GM21447 (cell line): Measurements from ENCODE around the gene RC3H1.

ENCODE experiments used
- ATAC-seq: cut with Tn5 transposase; IDR thresholded peaks from one replicate; pipeline ENCODE4 v1.9.1; 2021; ENCODE audit not compliant: unreplicated experiment

RC3H1 gene

DNA sequence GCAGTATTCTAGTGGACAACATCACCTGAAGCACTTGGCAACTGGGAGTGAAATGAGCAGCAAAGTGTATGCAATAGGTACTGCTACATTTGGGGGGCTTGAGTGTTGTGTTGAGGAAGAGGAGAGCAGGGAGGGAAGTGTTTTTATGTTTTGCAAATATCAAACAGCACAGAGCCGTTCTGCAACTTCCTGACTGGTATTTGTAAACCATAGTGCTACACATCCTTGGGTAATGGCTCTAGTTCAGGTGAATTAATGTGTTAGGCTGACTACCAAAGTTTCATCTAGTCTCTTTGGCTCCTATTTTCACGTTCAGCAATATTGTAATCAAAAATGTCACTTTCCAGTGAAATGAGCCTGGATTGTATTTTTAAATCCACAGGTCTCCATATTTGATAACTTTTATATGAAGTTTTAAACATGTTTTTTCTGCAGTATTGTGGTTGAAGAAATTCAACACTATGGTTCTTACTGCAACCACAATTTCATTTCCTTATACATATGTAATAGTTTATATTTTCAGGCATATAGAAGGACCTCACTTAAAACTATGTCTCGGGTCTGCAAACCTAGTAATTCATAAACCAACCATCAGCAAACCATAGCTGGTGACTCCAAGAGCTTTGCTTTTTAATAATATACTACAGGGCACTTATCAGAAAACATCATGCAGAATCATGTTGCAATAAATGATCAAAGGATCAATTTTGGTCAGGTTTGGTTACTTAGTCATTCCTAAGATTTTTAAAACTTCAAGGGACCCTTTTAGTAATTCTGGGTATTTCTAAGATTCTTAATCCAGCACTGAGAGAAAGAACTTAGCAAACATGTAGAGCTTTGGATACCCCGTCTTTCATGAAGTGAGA, 135.2 kb downstream of the RC3H1 start:
- ATAC-seq = no peak

- ATAC-seq = no peak
Measured at GRCh38 chr1:173884701-173885100, 137.5 kb downstream of the RC3H1 start.
